IMR-90 (cell line): Measurements from ENCODE around the gene TMEM50B. TPM values are rescaled to one million over a fixed set of nuclear protein-coding genes. Genes with fewer than 3 reads are reported as not detected.

Experiments
- ATAC-seq: fragments of 200-7000 bp; cut with Tn5 transposase; 2 replicates; pipeline ENCODE4 v1.9.1; 2020; ENCODE audit warnings: low read depth, mild to moderate bottlenecking, moderate library complexity
- BruUV-seq: library from RNA; stranded (reverse); fragments of 400-500 nt; replicated peaks from 2 replicates; lab custom pipeline; 2021; lab: Mats Ljungman, UMichigan
- CTCF ChIA-PET: fragments of 300-600 bp; formaldehyde crosslinking; extraction: SDS; loops from one replicate; lab custom pipeline; 2021; ENCODE audit warnings: antibody characterized with exemption; lab: Yijun Ruan, JAX
- POLR2A ChIA-PET: fragments of 300-600 bp; sonication (Branson Sonifier 250); formaldehyde crosslinking; loops from one replicate; lab custom pipeline; 2022; ENCODE audit warnings: antibody characterized with exemption; ENCODE audit not compliant: unreplicated experiment; lab: Charles Lee
- DNase-seq: peaks from one replicate; pipeline ENCODE4 v3.0.0; 2013
- H2AFZ ChIP-seq: replicated peaks from 2 replicates; pipeline ENCODE3; 2013; ENCODE audit warnings: low read length, mild to moderate bottlenecking; ENCODE audit not compliant: poor library complexity
- H2AK5ac ChIP-seq: 2 replicates; pipeline ENCODE4 v1.6.1; 2013; ENCODE audit warnings: low read depth, low read length, inconsistent platforms
- H2AK9ac ChIP-seq: replicated peaks from 2 replicates; pipeline ENCODE3; 2013; ENCODE audit warnings: mild to moderate bottlenecking, low read depth, low read length, moderate library complexity; ENCODE audit not compliant: poor library complexity
- H2BK120ac ChIP-seq: 2 replicates; pipeline ENCODE4 v1.6.1; 2013; ENCODE audit warnings: low read depth, low read length, inconsistent platforms
- H2BK15ac ChIP-seq: 3 replicates; pipeline ENCODE4 v1.6.1; 2013; ENCODE audit warnings: low read depth, low read length, inconsistent platforms
- H2BK20ac ChIP-seq: 2 replicates; pipeline ENCODE4 v1.6.1; 2013; ENCODE audit warnings: low read depth, mild to moderate bottlenecking, inconsistent platforms, low read length, moderate library complexity
- H2BK5ac ChIP-seq: 2 replicates; pipeline ENCODE4 v1.6.1; 2013; ENCODE audit warnings: mild to moderate bottlenecking, low read depth, low read length, inconsistent platforms; ENCODE audit not compliant: poor library complexity, severe bottlenecking
- H3K14ac ChIP-seq: replicated peaks from 2 replicates; pipeline ENCODE4 v1.6.1; 2013; ENCODE audit warnings: low read depth, low read length, inconsistent platforms
- H3K18ac ChIP-seq: 2 replicates; pipeline ENCODE4 v1.6.1; 2013; ENCODE audit warnings: low read depth, low read length, control low read depth
- H3K23ac ChIP-seq: 2 replicates; pipeline ENCODE4 v1.6.1; 2013; ENCODE audit warnings: low read depth, low read length, inconsistent platforms
- H3K27ac ChIP-seq: 2 replicates; pipeline ENCODE4 v1.5.1; 2013; ENCODE audit warnings: mild to moderate bottlenecking, control low read depth, low read length; ENCODE audit not compliant: insufficient read depth
- H3K27me3 ChIP-seq: 2 replicates; pipeline ENCODE4 v1.6.1; 2013; ENCODE audit warnings: low read length; ENCODE audit not compliant: control insufficient read depth, insufficient read depth
- H3K36me3 ChIP-seq: 2 replicates; pipeline ENCODE4 v1.6.1; 2013; ENCODE audit warnings: low read length, mixed read lengths; ENCODE audit not compliant: control insufficient read depth, insufficient read depth
- H3K4ac ChIP-seq: 2 replicates; pipeline ENCODE4 v1.6.1; 2013; ENCODE audit warnings: low read depth, low read length, inconsistent platforms
- H3K4me1 ChIP-seq: 2 replicates; pipeline ENCODE4 v1.6.1; 2013; ENCODE audit warnings: low read length, mixed read lengths; ENCODE audit not compliant: control insufficient read depth, insufficient read depth
- H3K4me2 ChIP-seq: 2 replicates; pipeline ENCODE4 v1.6.1; 2013; ENCODE audit warnings: low read depth, mild to moderate bottlenecking, control low read depth, low read length, moderate library complexity
- H3K4me3 ChIP-seq: 2 replicates; pipeline ENCODE4 v1.5.1; 2013; ENCODE audit warnings: low read depth, mild to moderate bottlenecking, control low read depth, low read length, moderate library complexity; ENCODE audit not compliant: insufficient read depth
- H3K56ac ChIP-seq: 2 replicates; pipeline ENCODE4 v1.6.1; 2013; ENCODE audit warnings: low read length, inconsistent platforms; ENCODE audit not compliant: insufficient read depth; ENCODE audit errors: extremely low read depth
- H3K79me1 ChIP-seq, 2 experiments: 2 replicates each; pipeline ENCODE4 v1.6.1; 2013; ENCODE audit warnings: low read length in 2 of 2, inconsistent platforms in 1 of 2, low read depth in 1 of 2
- H3K9ac ChIP-seq: 2 replicates; pipeline ENCODE4 v1.6.1; 2013; ENCODE audit warnings: low read depth, low read length, control low read depth
- H3K9me1 ChIP-seq: 2 replicates; pipeline ENCODE4 v1.6.1; 2013; ENCODE audit warnings: low read length, inconsistent platforms; ENCODE audit not compliant: insufficient read depth
- H3K9me3 ChIP-seq: 2 replicates; pipeline ENCODE4 v1.6.1; 2013; ENCODE audit warnings: low read length; ENCODE audit not compliant: control insufficient read depth, insufficient read depth
- H4K20me1 ChIP-seq: 2 replicates; pipeline ENCODE4 v1.6.1; 2013; ENCODE audit warnings: low read length, inconsistent platforms; ENCODE audit not compliant: insufficient read depth
- H4K5ac ChIP-seq: 2 replicates; pipeline ENCODE4 v1.6.1; 2013; ENCODE audit warnings: mild to moderate bottlenecking, low read depth, low read length, control low read depth
- H4K8ac ChIP-seq, 2 experiments: 2 replicates each; pipeline ENCODE4 v1.6.1; 2013; ENCODE audit warnings: low read depth in 2 of 2, low read length in 2 of 2, control low read depth in 1 of 2, inconsistent platforms in 1 of 2
- H4K91ac ChIP-seq: 2 replicates; pipeline ENCODE4 v1.6.1; 2013; ENCODE audit warnings: low read depth, low read length, inconsistent platforms; ENCODE audit not compliant: insufficient read depth
- BHLHE40 ChIP-seq: fragments of 150-350 bp; IDR thresholded peaks from 2 replicates; pipeline ENCODE4 v1.6.1; 2016; ENCODE audit warnings: mild to moderate bottlenecking, low read depth, low read length
- CTCF ChIP-seq: conservative IDR thresholded peaks from 2 replicates; pipeline ENCODE4 v1.5.1; 2012; ENCODE audit warnings: mild to moderate bottlenecking, low read depth, low read length, improper control_type of control experiment
- FOS ChIP-seq: fragments of 150-350 bp; IDR thresholded peaks from 2 replicates; pipeline ENCODE4 v1.6.1; 2016; ENCODE audit warnings: low read depth, low read length
- MAZ ChIP-seq: IDR thresholded peaks from 2 replicates; pipeline ENCODE4 v1.6.1; 2012; ENCODE audit warnings: low read depth, mild to moderate bottlenecking, low read length, improper control_type of control experiment, moderate library complexity, borderline replicate concordance
- MXI1 ChIP-seq: IDR thresholded peaks from 2 replicates; pipeline ENCODE4 v1.6.1; 2012; ENCODE audit warnings: low read depth, mild to moderate bottlenecking, low read length, moderate library complexity, borderline replicate concordance
- POLR2A ChIP-seq: IDR thresholded peaks from 2 replicates; pipeline ENCODE4 v1.6.1; 2012; ENCODE audit warnings: mild to moderate bottlenecking, low read depth, low read length
- RAD21 ChIP-seq: IDR thresholded peaks from 2 replicates; pipeline ENCODE4 v1.6.1; 2012; ENCODE audit warnings: low read length, improper control_type of control experiment
- RFX5 ChIP-seq: IDR thresholded peaks from 2 replicates; pipeline ENCODE4 v1.8.0; 2012; ENCODE audit warnings: low read depth, mild to moderate bottlenecking, low read length, moderate library complexity
- USF2 ChIP-seq: fragments of 150-350 bp; IDR thresholded peaks from 2 replicates; pipeline ENCODE4 v1.6.1; 2017; ENCODE audit warnings: mild to moderate bottlenecking, antibody characterized with exemption, low read length, low read depth
- WGBS, 2 experiments: methylation state at CpG; one replicate each; pipeline versions ENCODE4 v1.1.5 to v1.1.7; 2013; ENCODE audit warnings: missing lambda C conversion rate in 2 of 2; ENCODE audit not compliant: insufficient read length in 1 of 2; ENCODE audit errors: extremely low coverage in 2 of 2; 5-methylcytosine and 5-hydroxymethylcytosine counted together
- dilution Hi-C: fragments of 300-500 bp; cut with HindIII; formaldehyde crosslinking; loops from one replicate; pipeline ENCODE4 v1.14.3; 2018; ENCODE audit warnings: low sequenced_read_pairs; ENCODE audit not compliant: unreplicated experiment
- in situ Hi-C: fragments of 300-500 bp; cut with MboI; formaldehyde crosslinking; loops from 3 replicates; pipeline ENCODE4 v1.14.3; 2019; ENCODE audit warnings: low sequenced_read_pairs, inconsistent platforms, mixed read lengths
- intact Hi-C: fragments of 100-400 bp; cut with micrococcal nuclease; formaldehyde crosslinking; loops from 2 replicates; pipeline ENCODE4 v1.10.0; 2022
- polyA plus RNA-seq, 3 experiments: library from polyadenylated mRNA; depleted of rRNA; stranded (reverse); fragments of >200 nt; gene quantifications; 2 replicates each; pipeline ENCODE4 v1.2.3, GENCODE V29; 2012; ENCODE audit warnings: low replicate concordance in 1 of 3
- total RNA-seq: library from RNA; depleted of rRNA; stranded (reverse); fragments of >200 nt; gene quantifications from 2 replicates; pipeline ENCODE4 v1.2.3, GENCODE V29; 2012

Gene TMEM50B
- total and polyA plus RNA-seq, 2 of the 4 experiments (the other 2 are of a cell fraction): 10.9 to 25.9 TPM

GRCh38 chr21:33477066-33477465, 2.7 kb downstream of the TMEM50B start:
- no peak for ATAC-seq
- H3K18ac ChIP-seq: no peak overlapping the region
- no peak overlapping the region for H3K27ac ChIP-seq
- H3K9me1 ChIP-seq: peaks cover 7% of the 10 kb centered on the region; the same call in 1 of the 2 replicates
- DNase-seq: no peak
- no peak overlapping the region for H2BK5ac ChIP-seq
- 0 out of 2 replicates have a peak, but pooled peaks cover 2% of the 10 kb centered on the region for H3K4me1 ChIP-seq
- H3K27me3 ChIP-seq: no peaks in the 10 kb centered on the region
- H3K14ac ChIP-seq: no peak overlapping the region
- 100% methylated on average over 1 of the region's 7 CpGs; no CpG with 5 or more reads in 1 of the 2 experiments for WGBS, 2 experiments
- H3K79me1 ChIP-seq: peaks cover 6 to 37% of the 10 kb centered on the region in 2 experiments
- H2AK5ac ChIP-seq: no peak overlapping the region
- H2BK15ac ChIP-seq: no peak overlapping the region
- H3K4ac ChIP-seq: no peak overlapping the region
- no peak overlapping the region for H3K9ac ChIP-seq
- no peak overlapping the region for H4K8ac ChIP-seq
- in situ Hi-C loops: no loop called here
- no peak overlapping the region for H2AFZ ChIP-seq
- no peak overlapping the region for H4K91ac ChIP-seq
- 0 out of 2 replicates have a peak, but pooled peaks cover 5% of the 10 kb centered on the region for H4K20me1 ChIP-seq
- H3K4me2 ChIP-seq: no peak overlapping the region
- no peak overlapping the region for H3K56ac ChIP-seq
- H3K4me3 ChIP-seq: no peak overlapping the region
- ChIA-PET POLR2A (no interaction called here), CTCF (no interaction called here)
- H3K36me3 ChIP-seq: 0 out of 2 replicates have a peak, but pooled peaks cover 2% of the 10 kb centered on the region
- TF ChIP-seq MXI1 (no peak), CTCF (no peak), RFX5 (no peak), RAD21 (no peak), MAZ (no peak), FOS (no peak), POLR2A (no peak), BHLHE40 (no peak), USF2 (no peak)
- no TSS peak for BruUV-seq
- H3K23ac ChIP-seq: no peak overlapping the region
- H3K9me3 ChIP-seq: peaks cover 1% of the 10 kb centered on the region; the same call in 1 of the 2 replicates
- H2BK120ac ChIP-seq: no peak overlapping the region
- dilution Hi-C loops: no loop called here
- no peak overlapping the region for H2AK9ac ChIP-seq
- intact Hi-C loops: no loop called here
- H4K5ac ChIP-seq: no peak overlapping the region
- H2BK20ac ChIP-seq: no peak overlapping the region
